AG09309 (cell line): ENCODE data around the gene PRICKLE3.

Source experiments
- DNase-seq: peaks from one replicate; pipeline ENCODE4 v3.0.0-alpha.2; 2010; ENCODE audit warnings: low read depth
- H3K4me3 ChIP-seq: 2 replicates; pipeline ENCODE4 v1.5.1; 2011; ENCODE audit warnings: mild to moderate bottlenecking, low read depth, low read length, moderate library complexity; ENCODE audit not compliant: control insufficient read depth
- TF ChIP-seq, protein P1 (sequence below): IDR thresholded peaks from 2 replicates; pipeline ENCODE4 v1.5.1; 2011; ENCODE audit warnings: mild to moderate bottlenecking, low read depth, low read length, inconsistent platforms; ENCODE audit not compliant: insufficient read depth, control insufficient read depth; ENCODE audit errors: missing control alignments

Gene PRICKLE3

GRCh38 chrX:49206543-49206942 is 20.4 kb upstream of the PRICKLE3 start:
- no peak for DNase-seq
- TF ChIP-seq, protein P1, sequence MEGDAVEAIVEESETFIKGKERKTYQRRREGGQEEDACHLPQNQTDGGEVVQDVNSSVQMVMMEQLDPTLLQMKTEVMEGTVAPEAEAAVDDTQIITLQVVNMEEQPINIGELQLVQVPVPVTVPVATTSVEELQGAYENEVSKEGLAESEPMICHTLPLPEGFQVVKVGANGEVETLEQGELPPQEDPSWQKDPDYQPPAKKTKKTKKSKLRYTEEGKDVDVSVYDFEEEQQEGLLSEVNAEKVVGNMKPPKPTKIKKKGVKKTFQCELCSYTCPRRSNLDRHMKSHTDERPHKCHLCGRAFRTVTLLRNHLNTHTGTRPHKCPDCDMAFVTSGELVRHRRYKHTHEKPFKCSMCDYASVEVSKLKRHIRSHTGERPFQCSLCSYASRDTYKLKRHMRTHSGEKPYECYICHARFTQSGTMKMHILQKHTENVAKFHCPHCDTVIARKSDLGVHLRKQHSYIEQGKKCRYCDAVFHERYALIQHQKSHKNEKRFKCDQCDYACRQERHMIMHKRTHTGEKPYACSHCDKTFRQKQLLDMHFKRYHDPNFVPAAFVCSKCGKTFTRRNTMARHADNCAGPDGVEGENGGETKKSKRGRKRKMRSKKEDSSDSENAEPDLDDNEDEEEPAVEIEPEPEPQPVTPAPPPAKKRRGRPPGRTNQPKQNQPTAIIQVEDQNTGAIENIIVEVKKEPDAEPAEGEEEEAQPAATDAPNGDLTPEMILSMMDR = no peak
- H3K4me3 ChIP-seq = no peak overlapping the region

- H3K4me3 ChIP-seq = no peak overlapping the region
- TF ChIP-seq, protein P1 = no peak
- DNase-seq = no peak
Observed at GRCh38 chrX:49205443-49205842, 19.3 kb upstream of the PRICKLE3 start.

DNA sequence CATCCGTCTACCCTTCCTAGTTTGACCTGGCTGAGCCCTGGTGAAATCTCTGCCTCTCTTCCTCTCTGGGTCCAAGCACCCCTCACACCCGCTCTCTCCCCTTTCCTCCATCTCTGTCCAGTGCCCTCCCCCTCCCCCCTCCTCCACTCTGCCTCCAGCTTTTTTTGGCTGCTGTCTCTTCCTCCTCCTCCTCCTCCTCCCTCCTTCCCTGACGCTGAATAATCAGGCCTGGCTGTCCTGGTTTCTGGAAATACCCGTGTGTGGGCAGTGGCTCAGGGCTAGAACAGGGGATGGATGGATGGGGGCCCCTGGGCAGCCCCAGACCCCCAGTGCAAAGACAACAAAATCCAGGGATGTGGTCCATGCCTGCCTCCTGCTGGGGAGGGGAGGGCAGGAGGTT is 18.5 kb upstream of the PRICKLE3 start:
- no peak overlapping the region for H3K4me3 ChIP-seq
- no peak for DNase-seq
- TF ChIP-seq, protein P1 = no peak

DNA sequence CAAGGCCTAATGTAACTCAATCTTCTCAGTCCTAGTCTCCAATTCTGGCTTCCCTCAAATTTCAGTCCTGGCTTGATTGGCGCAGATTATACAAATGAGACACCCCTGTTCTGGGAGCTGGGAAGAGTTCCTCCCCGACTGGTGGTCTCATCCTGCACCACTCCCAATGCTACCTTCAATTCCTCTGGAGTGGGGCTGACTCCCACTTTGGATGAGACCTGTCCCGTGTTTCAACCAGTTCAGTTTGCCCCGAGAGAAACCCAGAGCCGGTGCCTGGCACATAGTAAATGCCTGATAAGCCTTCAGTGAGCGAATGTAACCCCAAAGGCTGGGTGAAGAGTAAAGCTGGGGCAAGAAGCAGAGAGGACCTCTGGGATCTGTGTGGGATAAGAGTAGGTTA is 17.8 kb upstream of the PRICKLE3 start:
- TF ChIP-seq, protein P1 = no peak
- no peak overlapping the region for H3K4me3 ChIP-seq
- DNase-seq = no peak

DNA sequence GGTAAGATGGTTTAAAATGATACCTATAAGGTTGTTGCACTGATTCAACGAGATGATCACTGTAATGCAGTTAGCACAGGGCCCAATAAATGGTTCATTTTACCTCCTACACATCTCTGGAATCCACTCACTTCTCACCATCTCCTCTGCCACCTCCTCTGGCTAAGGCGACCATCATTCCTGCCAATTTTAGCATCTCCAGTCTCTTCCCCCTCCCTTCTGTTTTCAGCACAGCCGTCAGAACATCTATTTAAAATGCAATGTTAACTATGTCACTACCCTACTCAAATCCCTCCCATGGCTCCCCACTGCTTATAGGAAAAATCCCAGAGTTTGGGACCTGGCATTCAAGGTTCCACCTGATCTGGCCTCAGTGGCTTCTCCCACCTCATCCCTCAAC is 17.4 kb upstream of the PRICKLE3 start:
- H3K4me3 ChIP-seq = no peak overlapping the region
- DNase-seq = no peak
- TF ChIP-seq, protein P1 = no peak

DNA sequence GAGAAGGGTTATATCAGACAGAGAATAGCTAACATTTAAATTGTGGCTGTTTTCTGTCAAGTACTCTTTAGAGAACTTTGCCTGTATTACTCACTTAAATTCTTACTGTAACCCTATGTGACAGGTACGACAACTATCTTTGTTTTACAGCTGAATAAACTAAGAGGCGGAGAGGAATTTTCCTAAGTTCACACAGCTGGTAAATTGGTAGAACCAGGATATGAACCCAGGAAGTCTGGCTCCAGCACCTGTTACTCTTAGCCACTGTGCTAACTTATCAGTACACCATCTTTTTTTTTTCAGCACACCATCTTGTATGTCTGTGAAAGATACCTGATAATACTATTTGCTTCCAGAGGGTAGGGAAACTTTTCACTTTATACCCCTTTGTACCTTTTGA is 15.8 kb upstream of the PRICKLE3 start:
- no peak overlapping the region for H3K4me3 ChIP-seq
- no peak for DNase-seq
- TF ChIP-seq, protein P1 = no peak

DNA sequence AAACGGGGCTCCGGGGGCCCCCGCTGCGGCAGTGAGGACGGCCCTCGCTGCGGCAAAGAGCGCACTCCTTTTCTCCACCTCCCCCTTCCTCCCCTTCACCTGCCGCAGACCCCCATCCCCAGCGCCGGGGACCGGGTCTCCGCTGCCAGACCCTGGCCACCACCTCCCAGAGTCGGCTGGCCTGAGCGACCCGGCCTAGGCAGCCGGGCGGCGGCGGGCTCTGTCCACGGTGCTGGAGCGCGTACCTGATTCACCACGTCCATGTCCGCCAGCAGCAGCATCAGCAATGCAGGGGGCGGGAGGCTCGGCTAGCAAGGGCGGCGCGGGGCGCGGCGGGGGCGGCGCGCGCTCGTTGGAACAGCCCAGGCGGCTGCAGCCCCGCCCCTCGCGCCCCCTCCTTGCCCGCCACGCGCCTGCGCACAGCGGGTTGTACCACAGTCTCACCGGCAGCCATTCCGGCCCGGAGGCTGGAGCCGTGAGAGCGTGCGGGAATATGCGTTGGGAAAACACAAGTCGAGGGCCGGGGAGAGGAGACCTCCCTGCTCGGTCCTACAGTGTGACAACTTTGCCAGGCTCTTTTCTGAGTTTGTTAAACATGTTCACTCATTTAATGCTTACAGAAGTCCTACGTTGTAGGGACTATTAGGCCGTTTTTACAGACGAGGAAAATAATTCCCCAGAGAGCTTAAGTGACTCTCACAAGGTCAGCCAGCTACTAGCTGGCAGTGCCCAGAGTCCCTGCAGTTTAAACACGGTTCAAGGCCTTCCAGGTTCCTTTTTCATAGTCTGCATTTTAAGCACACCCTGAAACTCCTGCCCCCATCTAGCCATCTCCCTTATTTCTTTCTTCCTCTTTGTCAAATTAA is 14.0 kb upstream of the PRICKLE3 start, which contains the start of gene SYP:
Gene SYP (minus strand): TSS at position 288 of the 866 bp plus-strand sequence. CDS start 7 bp downstream, at position 281.
- H3K4me3 ChIP-seq = peak within 1 kb of the TSS; percentile 25
- peak; percentile 44 for DNase-seq
- TF ChIP-seq, protein P1 = no peak
